ENCODE data around the gene ATXN10.

The ATXN10 gene

DNA sequence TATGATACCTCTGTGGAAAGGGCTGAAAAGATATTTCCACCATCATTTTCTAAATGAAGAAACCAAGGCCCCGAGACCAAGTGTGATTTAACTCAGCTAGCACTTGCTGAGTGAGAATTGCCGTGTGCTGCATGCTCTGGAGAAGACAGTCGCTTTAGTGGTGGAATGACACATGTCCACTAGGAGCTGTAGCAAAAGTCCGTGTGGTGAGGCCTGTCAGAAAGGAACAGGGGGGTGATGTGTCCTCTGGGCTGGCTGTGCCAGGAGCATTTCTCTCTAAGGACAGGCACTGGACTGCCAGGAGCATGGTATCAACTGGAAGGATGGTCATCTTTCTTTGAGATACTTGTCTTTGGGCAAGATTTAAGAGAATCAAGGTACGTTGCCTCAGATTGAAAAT is 72.8 kb downstream of the ATXN10 start:
- DNase-seq (ENCODE audit: insufficient read length, low spot score): no peak
- no peak for FAIRE-seq

DNA sequence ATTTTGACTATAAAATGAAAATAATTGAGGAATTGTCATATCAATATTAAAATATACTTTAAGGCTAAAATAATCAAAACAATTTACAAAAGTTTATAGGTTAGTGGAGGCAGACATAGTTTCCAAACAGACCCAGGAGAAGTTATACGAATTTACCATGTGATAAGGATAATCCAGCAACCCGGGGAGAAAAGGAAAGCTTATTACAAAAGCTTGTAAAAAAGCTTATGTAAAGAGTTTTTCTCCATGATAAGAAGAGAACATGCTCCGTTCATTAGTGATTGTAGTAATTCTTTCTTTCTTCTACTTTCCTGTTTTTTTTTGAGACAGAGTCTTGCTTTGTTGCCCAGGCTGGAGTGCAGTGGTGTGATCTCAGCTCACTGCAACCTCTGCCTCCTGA is 79.0 kb downstream of the ATXN10 start:
- DNase-seq (ENCODE audit: insufficient read length, low spot score) (no peak), FAIRE-seq (no peak)

DNA sequence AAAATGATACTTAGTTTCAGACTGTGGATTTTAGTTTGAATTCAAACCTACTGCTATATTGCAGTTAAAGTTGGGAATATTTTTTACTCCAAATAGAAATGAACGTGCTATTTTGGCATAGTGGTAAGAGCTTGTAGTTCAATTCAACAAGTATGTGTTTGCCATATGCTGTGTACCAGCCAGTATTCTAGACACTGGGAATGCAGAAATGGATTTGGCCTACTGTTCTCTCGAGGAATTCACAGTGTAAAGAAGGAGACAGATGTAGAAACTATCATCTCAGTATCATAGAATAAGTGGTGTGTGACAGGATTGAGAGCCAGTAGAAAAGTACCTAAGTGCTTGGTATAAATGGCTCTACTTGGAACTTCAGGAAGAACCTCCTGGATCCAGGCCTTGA is 80.4 kb downstream of the ATXN10 start:
- no peak for FAIRE-seq
- DNase-seq (ENCODE audit: insufficient read length, low spot score): no peak

DNA sequence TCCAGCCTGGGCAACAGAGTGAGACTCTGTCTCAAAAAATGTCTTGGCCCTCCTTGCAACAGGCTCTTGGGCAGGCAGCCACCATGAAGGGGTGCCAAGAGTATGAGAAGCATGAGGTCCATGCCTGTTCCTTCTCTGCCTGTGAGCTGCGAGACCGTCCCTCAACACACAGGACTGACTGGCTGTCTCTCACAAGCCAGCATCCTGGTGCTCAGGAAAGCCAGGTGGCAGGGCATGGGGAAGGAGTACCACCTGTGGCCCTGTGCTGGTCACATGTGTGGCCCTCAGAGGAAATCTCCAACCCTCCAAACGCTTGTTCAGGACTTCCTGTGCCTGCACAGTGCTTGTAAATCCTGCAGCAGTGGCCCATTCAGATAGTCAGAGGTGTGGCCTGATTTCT is 83.2 kb downstream of the ATXN10 start:
- no peak for FAIRE-seq
- no peak for DNase-seq (ENCODE audit: insufficient read length, low spot score)

DNA sequence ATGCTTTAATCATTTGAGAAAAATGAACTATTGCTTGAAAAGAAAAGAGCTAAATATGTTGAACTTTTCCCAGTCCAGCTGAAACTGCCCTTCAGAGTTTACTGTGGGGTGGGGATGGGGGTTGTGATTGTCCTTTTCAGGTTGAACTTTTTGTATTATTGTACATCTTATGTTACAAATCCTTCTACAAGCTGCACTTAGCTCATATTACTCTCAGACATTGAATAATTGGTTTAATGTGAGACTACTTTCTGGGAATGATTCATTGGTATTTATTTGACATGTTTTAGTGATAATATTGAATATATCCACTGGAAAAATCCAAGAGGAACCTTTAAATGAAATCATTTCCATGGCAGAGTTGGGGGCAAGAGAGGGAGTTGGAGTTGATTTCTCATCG is 84.9 kb downstream of the ATXN10 start:
- DNase-seq (ENCODE audit: insufficient read length, low spot score) (no peak), FAIRE-seq (no peak)

DNA sequence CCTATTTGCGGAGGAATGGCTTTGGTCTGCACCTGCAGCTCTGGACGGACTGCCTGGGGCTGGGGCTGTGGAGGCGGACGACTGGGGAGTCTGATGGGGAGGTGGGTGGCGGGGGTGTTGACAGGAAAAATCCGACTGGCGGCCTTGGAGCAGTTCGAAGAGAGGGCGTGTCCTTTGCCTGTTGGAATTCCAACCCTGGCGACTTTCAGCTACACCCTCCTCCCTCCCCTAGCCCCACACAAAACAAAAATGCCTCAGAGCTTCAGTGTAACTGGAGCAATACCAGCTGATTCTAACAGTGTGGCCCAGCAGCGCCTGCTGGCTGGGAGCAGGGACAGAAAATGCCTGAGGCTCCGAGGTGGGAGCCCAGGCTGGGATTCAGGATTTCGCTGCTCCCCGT is 85.4 kb downstream of the ATXN10 start:
- DNase-seq (ENCODE audit: insufficient read length, low spot score): no peak
- FAIRE-seq: no peak

DNA sequence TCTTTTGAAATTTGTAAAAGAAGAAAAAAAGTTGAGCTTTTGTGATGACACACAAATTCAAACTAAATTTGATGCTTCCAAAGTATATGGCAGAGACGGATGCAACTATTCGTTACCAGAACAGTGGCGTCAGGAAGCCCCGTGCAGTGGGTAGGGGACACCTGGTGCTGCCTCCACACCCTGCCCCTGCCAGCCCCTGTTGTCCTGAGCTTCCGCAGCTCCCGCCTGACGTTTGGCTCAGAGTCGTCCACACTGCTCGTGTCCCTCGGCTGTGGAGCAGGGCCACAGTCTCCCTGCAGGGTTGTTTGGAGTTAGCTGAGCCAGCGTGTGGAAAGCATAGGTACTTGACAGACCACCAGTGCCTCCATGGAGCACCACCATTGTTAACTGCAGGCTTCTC is 86.3 kb downstream of the ATXN10 start:
- DNase-seq (ENCODE audit: insufficient read length, low spot score): no peak
- no peak for FAIRE-seq

DNA sequence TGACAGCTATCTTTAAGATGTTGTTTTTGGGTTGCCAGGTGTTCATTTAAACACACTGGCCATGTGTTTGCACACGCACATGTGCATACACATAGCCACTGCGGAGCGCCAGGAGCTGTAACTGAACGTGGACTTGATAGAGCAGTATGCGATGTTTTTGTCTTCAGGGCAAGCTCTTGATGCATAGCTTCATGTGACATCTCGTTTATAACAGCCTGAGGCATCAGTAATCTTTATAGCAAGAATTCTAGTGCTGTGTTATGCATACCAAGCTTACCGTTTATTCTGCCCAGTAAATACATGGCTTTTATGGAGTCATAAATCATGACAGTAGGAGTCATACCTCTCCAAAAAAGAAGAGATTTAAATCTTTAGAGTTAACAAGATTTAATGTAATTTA is 87.0 kb downstream of the ATXN10 start:
- FAIRE-seq: no peak

DNA sequence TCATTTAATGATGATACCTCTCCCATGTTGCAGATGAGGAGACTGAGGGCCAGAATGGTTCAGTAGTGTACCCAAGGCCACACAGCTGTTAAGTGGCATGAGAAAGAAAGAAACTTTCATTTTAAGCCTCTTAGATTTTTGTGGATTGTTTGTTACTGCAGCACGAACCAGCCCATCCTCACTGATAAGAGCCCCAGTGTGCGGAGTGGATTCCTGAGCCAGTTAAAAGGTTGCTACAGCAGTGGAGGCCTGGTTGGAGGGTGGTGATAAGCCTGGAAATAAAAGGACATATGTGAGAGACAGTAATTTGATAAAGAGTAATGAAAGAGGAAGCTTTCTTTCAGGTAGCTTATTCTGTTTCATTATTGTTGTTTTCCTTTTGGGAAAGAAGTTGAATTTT is 89.0 kb downstream of the ATXN10 start:
- FAIRE-seq (no peak), DNase-seq (ENCODE audit: insufficient read length, low spot score) (no peak)

More for the DNA sequence above, 87.0 kb downstream of the ATXN10 start:
- DNase-seq (ENCODE audit: insufficient read length, low spot score): no peak

DNA sequence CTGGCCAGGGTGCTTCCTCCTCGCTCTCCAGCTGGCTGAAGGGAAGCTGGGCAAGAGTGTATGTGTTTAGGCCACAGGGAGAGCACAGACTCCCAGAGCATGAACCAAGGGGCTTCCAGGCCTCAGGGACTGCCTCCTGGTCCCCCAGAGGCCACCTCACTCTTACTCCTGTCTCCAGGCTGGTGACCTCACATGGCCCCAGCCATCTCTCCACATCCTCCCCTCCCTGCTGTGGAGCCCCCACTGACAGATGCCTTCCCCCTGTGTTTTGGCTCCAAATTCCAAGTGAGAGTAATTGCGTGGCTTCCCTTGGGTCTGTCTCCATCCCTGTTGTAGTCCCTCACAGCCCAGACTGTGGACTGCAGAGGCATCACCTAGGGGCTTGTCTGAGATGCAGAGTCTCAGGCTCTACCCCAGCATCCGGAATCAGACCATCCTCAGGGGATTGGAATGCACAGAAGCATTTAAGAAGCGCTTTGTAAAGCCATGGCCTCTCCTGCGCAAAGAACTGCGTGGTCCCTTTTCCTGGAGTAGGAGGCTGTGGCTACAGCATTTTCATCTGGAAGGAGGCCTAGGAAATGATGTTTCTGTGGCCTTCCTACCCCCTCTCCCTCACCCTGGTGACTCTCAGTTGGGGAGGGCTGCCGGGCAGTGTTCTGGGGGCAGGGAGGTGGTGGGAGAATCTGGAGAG is 91.1 kb downstream of the ATXN10 start:
- no peak for FAIRE-seq
- no peak for DNase-seq (ENCODE audit: insufficient read length, low spot score)

DNA sequence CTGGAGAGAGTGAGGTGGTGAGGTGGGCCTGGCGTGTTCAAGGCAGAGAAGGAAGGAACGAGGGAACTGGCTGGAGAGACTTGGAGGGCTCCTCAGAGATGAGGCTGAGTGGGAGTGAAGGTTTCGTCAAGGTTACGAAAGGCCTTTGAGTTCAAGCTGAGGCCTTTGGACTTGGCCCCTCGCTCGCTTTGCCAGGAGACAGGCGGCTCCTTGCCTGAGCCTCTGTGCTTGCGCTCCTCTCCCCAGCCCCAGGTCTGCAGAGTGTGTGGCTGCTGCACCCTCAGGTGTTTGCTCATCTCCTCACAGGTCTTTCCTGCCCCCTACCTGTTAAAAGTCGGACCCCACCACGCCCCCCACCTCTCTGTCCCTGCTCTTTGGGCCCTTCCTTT is 91.6 kb downstream of the ATXN10 start:
- no peak for DNase-seq (ENCODE audit: insufficient read length, low spot score)
- FAIRE-seq: no peak

DNA sequence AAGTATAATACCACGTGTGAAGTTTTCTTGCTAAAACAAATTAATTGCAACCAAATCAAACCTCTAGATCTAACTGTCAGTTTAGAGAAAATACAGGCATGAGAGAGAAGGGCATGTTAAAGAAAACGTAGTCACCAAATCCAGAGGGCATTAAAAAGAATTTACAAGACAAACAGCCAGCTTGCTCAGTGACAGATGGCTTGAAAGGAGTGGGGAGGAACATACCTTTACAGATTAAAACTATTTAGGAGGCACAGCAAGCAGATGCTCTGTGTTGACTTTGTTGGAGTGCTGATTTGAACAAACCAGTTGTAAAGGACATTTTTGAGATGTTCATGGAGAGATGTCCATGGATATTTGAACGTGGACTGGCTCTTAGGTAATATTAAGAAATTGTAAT is 96.9 kb downstream of the ATXN10 start:
- FAIRE-seq (no peak), DNase-seq (ENCODE audit: insufficient read length, low spot score) (no peak)

DNA sequence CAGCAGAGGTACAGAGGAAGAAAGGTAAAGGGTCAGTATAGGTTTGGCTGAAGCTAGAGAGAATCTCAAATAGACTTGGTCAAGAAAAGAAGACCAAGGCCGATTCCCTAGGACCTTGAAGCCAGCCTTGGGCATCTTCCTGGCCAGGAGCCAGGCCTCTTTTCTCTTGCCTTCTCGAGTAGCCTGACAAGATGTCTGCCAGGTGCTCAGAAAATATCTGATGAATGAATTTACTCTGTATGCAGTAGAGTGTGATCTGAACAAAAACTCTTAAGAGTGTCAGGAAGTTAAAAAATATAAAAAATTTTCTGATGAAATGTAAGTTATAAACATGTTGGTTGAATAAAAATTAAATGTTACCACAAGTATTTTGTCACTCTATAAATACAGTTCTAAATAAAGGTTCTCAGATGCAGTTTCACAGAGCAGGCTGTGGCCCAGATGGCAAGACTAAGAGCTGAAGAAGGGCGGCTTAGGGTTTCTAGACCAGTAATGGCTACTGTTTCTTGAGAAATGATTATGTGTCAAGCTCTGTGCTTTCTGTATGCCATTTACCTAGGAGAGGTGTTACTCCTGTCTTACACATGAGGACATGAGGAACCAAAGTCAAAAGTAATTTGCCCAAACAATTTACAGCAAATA is 98.1 kb downstream of the ATXN10 start:
- DNase-seq (ENCODE audit: insufficient read length, low spot score): no peak

DNA sequence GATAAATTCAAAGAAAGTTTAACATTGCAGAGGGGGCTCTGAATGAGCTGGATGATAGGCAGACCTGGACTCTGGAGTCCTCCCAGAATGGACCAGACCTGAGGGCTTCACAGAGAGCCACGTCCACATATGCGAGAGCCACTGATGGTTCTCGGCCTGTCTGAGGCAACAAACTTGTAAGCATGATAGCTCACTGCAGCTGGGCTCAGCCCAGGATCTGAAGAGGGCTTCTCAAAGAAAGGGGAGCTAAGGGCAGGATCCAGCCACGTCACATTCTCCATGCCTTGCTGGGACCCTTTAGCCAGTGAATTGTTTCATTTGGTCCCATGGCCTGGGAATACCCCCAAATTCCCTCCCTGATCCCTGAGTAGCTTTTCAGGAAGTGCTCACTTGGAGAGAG is 98.9 kb downstream of the ATXN10 start:
- FAIRE-seq: no peak

More for the DNA sequence above, 98.1 kb downstream of the ATXN10 start:
- FAIRE-seq: peak; percentile 21

DNA sequence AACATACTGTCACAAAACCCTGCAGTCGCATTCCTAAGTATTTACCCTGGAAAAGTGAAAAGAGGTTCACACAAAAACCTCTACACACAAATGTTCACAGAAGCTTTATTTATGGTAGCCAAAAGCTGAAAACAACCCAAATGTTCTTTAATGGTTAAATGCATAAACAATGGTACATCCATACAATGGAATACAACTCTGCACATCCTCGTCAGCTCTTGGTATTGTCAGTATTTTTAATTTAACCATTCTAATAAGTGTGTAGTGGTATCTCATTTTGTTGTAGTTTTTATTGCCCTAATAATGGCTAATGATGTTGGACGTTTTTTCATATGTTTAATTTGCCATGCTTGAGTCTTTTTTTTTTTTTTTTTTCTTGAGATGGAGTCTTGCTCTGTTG is 99.4 kb downstream of the ATXN10 start:
- DNase-seq (ENCODE audit: insufficient read length, low spot score) (no peak), FAIRE-seq (peak; percentile 21)

More for the DNA sequence above, 98.9 kb downstream of the ATXN10 start:
- DNase-seq (ENCODE audit: insufficient read length, low spot score): no peak

DNA sequence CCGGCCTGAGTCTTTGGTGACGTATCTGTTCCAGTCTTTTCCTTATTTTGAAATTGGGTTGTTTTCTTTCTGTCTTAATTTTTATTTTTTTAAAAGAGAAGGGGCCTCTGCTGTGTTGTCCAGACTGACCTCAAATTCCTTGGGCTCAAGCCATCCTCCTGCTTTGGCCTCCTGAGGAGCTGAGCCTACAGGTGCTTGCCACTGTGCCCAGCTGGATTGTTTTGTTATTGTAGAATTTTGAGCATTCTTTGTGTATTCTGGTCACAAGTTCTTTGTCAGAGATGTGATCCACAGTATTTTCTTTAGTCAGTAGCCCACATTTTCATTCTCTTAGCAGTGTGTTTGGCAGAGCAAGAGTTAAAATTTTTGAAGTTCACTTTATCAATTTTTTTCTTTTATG is 100.1 kb downstream of the ATXN10 start:
- FAIRE-seq: no peak

DNA sequence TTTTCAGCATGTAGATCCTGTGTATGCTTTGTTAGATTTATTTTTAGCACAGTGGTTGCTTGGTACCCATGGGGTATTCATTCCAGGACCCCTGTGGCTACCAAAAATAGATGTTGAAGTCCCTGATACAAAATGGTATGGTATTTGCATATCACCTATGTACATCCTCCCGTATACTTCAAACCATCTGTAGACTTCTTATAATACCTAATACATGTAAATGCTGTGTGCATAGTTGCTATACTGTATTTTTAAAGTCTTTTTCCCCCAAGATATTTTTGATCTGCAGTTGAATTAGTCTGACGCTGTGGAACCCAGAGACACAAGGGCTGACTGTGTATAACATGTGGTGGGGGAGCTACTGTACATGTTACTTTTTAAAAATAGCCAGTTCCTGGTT is 101.1 kb downstream of the ATXN10 start:
- DNase-seq (ENCODE audit: insufficient read length, low spot score) (no peak), FAIRE-seq (peak; percentile 92)

More for the DNA sequence above, 100.1 kb downstream of the ATXN10 start:
- no peak for DNase-seq (ENCODE audit: insufficient read length, low spot score)

DNA sequence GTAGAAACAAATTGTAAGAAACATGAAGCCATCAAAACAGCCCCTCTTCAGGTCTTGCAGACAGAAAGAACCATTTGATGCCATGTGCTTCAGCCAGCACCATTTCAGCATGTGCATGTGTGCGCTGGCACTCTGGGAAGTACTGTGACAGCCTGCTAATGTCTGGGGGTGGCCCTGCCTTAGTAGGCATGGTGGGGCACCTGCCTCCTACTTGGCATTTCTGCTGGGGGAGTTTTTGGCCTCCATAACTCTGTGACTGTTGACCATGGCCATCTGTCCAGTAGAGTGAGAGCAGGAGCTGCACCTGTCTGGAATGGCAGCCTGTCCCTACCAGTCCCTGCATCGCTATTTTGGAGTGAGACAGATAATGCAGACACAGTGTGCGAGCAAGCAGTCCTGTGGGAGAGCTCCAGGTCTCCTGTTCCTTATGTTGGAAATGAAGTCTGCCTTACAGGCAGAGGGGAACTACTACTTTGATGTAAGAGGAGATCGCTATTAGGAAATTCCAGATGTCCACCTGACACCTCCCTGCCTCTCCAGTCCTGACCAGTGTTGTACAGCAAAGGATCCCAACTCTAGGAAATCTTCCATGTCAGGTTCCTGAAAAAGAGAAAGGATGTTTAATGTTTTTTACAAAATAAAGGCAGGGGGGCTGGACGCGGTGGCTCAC is 102.5 kb downstream of the ATXN10 start:
- no peak for DNase-seq (ENCODE audit: insufficient read length, low spot score)
- no peak for FAIRE-seq

DNA sequence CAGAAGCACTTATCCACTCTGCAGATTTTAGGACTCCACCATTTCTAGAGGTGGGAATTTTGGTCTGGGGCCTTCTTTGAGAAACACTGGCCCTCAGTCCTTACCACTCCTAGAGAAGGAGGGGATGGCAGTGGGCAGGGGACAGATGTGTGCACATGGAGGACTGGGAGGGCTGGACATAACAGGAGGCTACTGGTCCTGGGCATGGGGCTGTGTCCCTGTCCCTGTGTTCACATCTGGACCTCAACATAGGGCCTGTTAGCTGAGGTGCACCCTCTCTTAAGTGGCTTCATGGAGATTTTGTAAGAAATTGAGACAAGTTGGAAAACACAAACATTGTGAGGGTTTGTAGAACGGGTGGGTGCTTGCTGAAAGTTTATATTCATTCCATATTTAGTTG is 103.4 kb downstream of the ATXN10 start:
- DNase-seq (ENCODE audit: insufficient read length, low spot score) (no peak), FAIRE-seq (peak; percentile 21)

DNA sequence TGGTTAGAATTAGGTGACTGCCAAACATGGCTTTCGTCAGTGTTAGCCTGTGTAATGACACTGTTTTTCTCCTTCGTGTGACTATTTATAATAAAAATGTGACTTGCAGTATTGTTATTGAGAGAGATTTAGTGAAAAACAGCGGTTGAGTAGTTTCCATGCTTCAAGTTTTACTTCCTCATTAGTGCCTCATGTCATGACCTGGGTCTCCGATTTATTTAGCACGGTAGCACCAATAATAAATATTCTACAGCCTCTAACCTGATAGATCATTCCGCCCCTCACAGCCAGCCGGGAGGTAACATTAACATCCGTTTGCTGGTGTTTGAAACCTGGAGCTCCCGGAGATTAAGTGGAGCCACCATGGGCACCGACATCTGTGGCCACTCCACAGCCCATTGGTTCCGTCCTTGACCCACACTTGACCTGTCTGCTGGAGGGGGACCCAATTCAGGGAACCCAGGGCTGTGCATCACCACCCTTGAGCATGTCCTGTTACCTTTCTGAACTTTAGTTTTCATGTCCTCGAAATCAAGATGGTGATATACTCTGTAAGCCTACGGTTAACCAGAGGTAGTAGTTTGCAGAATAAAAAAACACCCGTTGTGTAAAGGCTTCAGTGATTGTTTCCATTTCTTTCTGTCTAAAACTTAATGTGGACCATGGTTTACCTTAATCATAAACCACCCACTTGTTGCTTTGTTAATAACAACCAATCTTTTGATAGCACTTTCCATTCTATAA is 104.1 kb downstream of the ATXN10 start:
- peak; percentile 86 for FAIRE-seq
- DNase-seq (ENCODE audit: insufficient read length, low spot score): peak; percentile 36

DNA sequence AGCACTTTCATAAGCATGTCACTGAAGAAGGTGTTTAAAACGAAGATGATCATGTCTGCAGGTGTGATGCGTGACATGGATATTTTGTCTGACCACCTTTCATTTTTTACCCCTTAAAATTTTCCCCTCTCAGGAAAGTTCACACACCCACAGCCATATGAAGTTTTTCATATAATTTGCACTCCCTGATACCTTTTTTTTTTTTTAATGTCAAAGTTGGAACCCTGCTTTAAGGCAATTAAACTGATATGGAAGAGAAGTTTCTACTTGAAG is 104.6 kb downstream of the ATXN10 start:
- FAIRE-seq: no peak
- DNase-seq (ENCODE audit: insufficient read length, low spot score): no peak

Data from GM19239 (cell line).